Right atrium auricular region (tissue), 2 donors: Measurements from ENCODE around the gene RPL29. TPM values are rescaled to one million over a fixed set of nuclear protein-coding genes. Genes with fewer than 3 reads are reported as not detected.
A peak's percentile ranks its signal among the peaks of the same experiment; 100 is the strongest.

ENCODE experiments used
- DNase-seq: peaks from one replicate; pipeline ENCODE4 v3.0.0-alpha.2; 2019; ENCODE audit warnings: low spot score
- H3K27ac ChIP-seq, 2 donors: fragments of 200-600 bp; sonication (generic); 1 replicate in 1 of 2; 2 replicates in 1 of 2; pipeline ENCODE4 v1.5.1; 2016 to 2019
- H3K27me3 ChIP-seq, 2 donors: fragments of 200-600 bp; sonication (generic); one replicate each; pipeline versions ENCODE4 v1.5.1 to v1.6.0; 2017 to 2019
- H3K36me3 ChIP-seq: fragments of 200-600 bp; sonication (generic); one replicate; pipeline ENCODE4 v1.5.1; 2016
- H3K4me1 ChIP-seq, 2 donors: fragments of 200-600 bp; sonication (generic); one replicate each; pipeline versions ENCODE4 v1.5.1 to v1.6.0; 2017 to 2019
- H3K4me3 ChIP-seq, 2 donors: fragments of 200-600 bp; sonication (generic); 1 replicate in 1 of 2; 2 replicates in 1 of 2; pipeline ENCODE4 v1.5.1; 2017 to 2019; ENCODE audit warnings: mild to moderate bottlenecking in 1 of 2, moderate library complexity in 1 of 2
- H3K9me3 ChIP-seq, 2 donors: fragments of 200-600 bp; sonication (generic); one replicate each; pipeline ENCODE4 v1.5.1; 2019
- CTCF ChIP-seq, 2 donors: fragments of 200-600 bp; sonication (generic); IDR thresholded peaks; one replicate each; pipeline ENCODE4 v1.5.1; 2019; ENCODE audit warnings: antibody characterized with exemption in 2 of 2
- total RNA-seq, 2 donors: library from RNA; depleted of rRNA; stranded (reverse); fragments of >200 nt; gene quantifications; one replicate each; pipeline ENCODE4 v1.1.0, GENCODE V29; 2016

Gene RPL29
- total RNA-seq, 2 donors from 2014 or later: 658 to 1,017 TPM

GRCh38 chr3:51961011-51961410, 34.7 kb downstream of the RPL29 start:
- peak overlapping the region; percentile 81 to 82 for H3K27ac ChIP-seq
- peaks cover 0 to 59% of the 10 kb centered on the region in 2 donors for H3K4me1 ChIP-seq

GRCh38 chr3:51960386-51960785, 35.3 kb downstream of the RPL29 start:
- Histone ChIP-seq H3K4me1 (peaks cover 0 to 59% of the 10 kb centered on the region in 2 donors), H3K4me3 (no peak overlapping the region), H3K27me3 (no peaks in the 10 kb centered on the region), H3K27ac (no peak overlapping the region), H3K36me3 (peaks cover 39% of the 10 kb centered on the region), H3K9me3 (no peaks in the 10 kb centered on the region)
- no peak for TF ChIP-seq CTCF (IDR thresholded peaks at IDR 0.05)
- DNase-seq: no peak

More at GRCh38 chr3:51961011-51961410, 34.7 kb downstream of the RPL29 start:
- DNase-seq: no peak
- Histone ChIP-seq H3K4me3 (no peak overlapping the region), H3K27me3 (no peaks in the 10 kb centered on the region), H3K36me3 (peaks cover 39% of the 10 kb centered on the region), H3K9me3 (no peaks in the 10 kb centered on the region)
- no peak for TF ChIP-seq CTCF (IDR thresholded peaks at IDR 0.05)

GRCh38 chr3:51959651-51960050, 36.0 kb downstream of the RPL29 start:
- Histone ChIP-seq H3K9me3 (no peaks in the 10 kb centered on the region), H3K27ac (no peak overlapping the region), H3K4me3 (no peak overlapping the region), H3K27me3 (no peaks in the 10 kb centered on the region), H3K4me1 (peaks cover 0 to 57% of the 10 kb centered on the region in 2 donors), H3K36me3 (peaks cover 39% of the 10 kb centered on the region)
- no peak for DNase-seq
- no peak for TF ChIP-seq CTCF (IDR thresholded peaks at IDR 0.05)

GRCh38 chr3:51958603-51959521, 36.8 kb downstream of the RPL29 start:
- Histone ChIP-seq H3K9me3 (no peaks in the 10 kb centered on the region), H3K4me1 (peaks cover 0 to 50% of the 10 kb centered on the region in 2 donors), H3K27me3 (no peaks in the 10 kb centered on the region), H3K27ac (no peak overlapping the region), H3K4me3 (no peak overlapping the region), H3K36me3 (peaks cover 39% of the 10 kb centered on the region)
- DNase-seq: no peak
- no peak for TF ChIP-seq CTCF (IDR thresholded peaks at IDR 0.05)

- H3K4me3 ChIP-seq: no peak overlapping the region
Measured at GRCh38 chr3:51957520-51958205, 38.0 kb downstream of the RPL29 start.

More at GRCh38 chr3:51957520-51958205, 38.0 kb downstream of the RPL29 start:
- TF ChIP-seq CTCF (IDR thresholded peaks at IDR 0.05): no peak
- no peak for DNase-seq
- peaks cover 39% of the 10 kb centered on the region for H3K36me3 ChIP-seq
- H3K4me1 ChIP-seq: peaks cover 0 to 38% of the 10 kb centered on the region in 2 donors
- no peaks in the 10 kb centered on the region for H3K27me3 ChIP-seq
- H3K27ac ChIP-seq: no peak overlapping the region
- H3K9me3 ChIP-seq: no peaks in the 10 kb centered on the region
